Hippocampal formation (tissue), 2 donors: ENCODE measurements around the gene ABCA7.
A peak's percentile ranks its signal among the peaks of the same experiment; 100 is the strongest.
"Not testable (repeated sequence)": the region's sequence is repeated elsewhere in the genome, so short reads cannot be mapped to it uniquely, and the experiment has no call there.

Source experiments
- DNase-seq, 2 donors: peaks; one replicate each; lab custom pipeline; 2025; lab: John Stamatoyannopoulos, UW

Gene ABCA7

DNA sequence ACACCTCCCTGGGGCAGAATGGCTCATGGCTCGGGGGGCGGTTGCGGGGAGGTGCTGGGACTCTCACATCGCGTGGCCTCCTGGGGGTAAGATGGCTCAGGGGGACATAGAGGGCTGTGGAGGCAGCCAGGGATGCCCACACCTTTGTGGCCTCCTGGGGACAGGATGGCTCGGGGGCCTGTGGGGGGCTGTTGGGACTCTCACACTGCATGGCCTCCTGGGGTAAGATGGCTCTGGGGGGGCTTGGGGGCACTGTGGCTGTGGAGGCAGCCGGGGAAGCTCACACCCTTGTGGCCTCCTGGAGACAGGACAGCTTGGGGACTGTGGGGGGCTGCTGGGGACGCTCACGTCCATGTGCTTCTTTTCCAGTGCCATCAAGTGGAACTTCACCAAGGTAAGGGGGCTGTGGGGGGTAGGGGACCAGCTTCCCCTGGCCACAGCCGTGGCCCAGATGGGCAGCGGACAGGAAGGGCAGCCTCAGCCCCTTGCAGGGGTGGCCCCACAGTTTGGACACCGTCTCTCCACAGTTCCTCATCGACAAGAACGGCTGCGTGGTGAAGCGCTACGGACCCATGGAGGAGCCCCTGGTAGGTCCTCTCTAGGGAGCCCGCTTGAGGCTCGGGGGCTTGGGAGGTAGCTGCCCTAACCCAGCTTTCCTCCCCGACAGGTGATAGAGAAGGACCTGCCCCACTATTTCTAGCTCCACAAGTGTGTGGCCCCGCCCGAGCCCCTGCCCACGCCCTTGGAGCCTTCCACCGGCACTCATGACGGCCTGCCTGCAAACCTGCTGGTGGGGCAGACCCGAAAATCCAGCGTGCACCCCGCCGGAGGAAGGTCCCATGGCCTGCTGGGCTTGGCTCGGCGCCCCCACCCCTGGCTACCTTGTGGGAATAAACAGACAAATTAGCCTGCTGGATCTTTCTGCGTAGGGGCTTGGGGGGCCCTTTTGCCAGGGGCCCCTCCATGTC, 66.2 kb downstream of the ABCA7 start:
- no peak for DNase-seq

DNA sequence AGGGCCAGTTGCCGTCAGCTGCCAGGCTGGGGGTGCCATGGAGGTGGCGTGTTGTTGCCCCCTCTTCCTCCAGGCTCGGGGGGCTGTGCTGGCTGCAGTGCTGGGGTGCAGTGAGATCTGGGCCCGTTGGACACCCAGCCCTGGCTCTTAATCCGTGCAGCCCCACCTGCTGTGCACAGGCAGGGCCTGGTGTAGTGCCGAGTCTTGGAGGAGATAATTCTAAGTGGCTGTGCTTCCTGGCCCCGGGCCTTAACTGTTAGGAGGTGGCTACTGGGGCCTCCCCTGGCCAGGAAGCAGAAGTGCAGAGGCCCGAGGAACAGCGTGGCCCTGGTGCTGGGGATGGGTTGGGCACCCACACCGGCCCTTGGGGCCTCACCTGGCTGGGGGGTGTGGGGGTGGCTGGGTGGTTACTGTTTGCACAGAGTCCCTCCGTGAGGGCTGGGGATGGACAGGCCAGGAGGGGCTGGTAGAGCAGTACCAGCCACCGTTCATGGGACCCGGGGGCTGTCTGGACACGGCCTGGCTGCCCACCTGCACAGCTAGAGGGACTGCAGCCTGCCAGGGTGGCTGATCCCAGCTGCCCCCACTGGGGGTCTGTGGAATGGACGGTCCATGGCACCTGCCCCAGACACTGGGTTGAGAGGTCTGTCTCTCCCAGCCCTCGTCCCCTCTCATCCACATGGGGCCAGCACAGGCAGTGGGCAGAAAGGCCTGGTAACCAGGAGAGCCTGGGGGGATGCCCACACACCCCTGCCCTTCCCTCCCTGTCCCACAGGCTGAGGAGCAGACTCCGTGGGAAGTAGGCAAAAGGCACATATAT, 67.1 kb downstream of the ABCA7 start:
- DNase-seq: no peak

GRCh38 chr19:1107661-1108261, 67.9 kb downstream of the ABCA7 start:
- no peak for DNase-seq

GRCh38 chr19:1108291-1109031, 68.6 kb downstream of the ABCA7 start:
- no peak for DNase-seq

GRCh38 chr19:1109032-1109551, 69.2 kb downstream of the ABCA7 start:
- no peak for DNase-seq

GRCh38 chr19:1109697-1110671, 70.1 kb downstream of the ABCA7 start:
- DNase-seq: no peak

DNA sequence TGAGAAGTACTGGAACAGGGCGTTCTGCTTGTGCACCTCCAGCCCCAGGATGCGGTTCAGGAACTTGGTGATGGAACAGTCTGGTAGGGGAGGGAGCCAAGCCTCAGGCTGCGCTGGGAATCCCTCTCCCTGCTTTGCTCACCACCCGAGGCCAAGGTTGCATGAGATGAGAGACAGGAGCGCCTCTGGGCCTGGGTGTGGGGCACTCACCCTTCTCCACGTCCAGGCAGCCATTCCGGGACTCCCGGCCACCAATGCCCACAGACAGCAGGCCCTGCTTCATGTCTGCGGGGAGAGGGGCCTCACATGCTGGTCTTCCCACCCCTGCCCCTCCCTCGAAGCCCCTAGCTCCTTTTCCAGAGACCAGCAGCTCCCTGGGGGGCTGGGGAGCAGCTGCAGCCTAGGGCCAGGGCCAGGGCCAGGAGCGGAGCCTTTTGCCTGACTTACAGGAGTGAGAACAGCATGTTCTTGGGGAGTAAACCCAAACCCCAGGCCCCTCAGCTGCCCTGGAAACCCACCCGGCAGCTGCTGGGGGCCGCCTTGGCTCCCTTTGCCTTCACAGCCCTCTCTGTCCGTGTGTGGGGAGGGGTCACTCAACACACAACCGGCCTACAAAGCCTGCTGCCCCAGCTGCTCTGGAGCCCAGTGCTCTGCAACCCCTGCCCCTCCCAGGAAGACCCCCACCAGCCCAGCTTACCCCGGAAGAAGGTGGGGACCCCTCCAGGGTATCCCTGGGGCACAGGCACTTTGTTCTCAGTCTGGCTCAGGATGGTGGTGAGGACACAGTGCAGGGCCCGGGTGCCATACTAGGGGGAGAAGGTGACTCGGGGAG, 71.1 kb downstream of the ABCA7 start:
- no peak for DNase-seq

DNA sequence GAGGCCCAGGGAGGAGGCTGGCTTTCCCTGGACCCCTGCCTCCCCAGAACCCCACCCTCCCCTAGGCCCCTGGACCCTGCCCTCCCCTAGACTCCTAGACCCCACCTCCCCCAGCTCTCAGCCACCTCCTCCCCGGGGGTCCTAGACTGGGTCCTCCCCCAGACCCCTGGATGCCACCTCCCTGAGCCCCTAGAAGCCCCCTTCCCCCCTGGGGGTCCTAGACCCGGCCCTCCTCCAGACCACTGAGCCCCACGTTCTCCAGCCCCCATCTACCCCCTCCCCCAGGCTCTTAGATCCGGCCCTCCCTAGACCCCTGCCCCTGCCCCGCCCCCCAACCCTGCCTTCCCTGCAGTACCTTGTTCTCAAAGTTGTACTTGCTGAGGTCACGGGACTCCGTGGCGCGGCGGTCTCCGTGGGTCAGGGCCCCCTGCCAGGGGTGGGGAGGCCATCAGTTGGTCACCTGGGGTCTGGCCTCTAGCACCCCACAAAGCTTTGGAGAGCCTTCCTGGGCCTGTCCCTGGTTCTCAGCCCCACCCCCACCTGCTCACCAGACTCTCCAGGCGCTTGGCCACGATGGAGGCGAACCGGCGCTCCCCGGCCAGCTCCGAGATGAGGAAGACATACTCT, 71.8 kb downstream of the ABCA7 start:
- DNase-seq: no peak

DNA sequence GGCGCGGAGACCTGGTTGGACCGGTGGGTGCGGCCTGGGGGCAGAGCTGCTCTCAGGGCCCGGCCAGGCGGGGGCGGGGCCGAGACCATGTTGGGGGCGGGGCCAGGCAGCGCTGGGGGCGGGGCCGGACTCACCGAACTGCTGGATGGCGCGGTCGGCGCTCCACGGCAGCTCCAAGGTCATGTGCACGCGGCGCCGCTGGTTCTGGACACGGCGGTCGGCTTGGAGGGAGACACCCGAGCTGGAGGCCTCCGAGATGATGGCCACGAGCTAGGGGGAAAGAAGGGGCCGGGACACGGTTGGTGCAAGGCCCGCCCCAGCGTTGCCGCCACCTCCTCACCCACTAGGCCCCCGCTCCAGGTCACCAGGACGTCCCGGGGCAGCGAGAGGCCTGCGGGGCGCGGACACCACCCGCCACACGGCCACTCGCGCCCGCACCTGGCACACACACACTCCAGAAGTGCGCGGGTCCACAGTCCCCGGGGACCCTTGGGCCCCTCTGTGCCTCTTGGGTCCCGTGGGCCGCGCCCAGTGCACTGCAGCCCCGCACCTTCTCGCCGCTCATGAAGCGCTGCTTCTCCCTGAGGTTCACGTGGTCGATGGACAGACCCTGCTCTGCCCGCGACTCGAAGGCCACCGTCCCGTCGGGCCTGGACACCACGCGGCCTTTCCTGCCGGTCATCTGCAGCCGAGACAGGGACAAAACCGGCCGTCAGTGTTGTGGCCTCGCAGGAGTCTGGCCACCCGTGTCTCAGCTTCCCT, 72.5 kb downstream of the ABCA7 start:
- DNase-seq: no peak

DNA sequence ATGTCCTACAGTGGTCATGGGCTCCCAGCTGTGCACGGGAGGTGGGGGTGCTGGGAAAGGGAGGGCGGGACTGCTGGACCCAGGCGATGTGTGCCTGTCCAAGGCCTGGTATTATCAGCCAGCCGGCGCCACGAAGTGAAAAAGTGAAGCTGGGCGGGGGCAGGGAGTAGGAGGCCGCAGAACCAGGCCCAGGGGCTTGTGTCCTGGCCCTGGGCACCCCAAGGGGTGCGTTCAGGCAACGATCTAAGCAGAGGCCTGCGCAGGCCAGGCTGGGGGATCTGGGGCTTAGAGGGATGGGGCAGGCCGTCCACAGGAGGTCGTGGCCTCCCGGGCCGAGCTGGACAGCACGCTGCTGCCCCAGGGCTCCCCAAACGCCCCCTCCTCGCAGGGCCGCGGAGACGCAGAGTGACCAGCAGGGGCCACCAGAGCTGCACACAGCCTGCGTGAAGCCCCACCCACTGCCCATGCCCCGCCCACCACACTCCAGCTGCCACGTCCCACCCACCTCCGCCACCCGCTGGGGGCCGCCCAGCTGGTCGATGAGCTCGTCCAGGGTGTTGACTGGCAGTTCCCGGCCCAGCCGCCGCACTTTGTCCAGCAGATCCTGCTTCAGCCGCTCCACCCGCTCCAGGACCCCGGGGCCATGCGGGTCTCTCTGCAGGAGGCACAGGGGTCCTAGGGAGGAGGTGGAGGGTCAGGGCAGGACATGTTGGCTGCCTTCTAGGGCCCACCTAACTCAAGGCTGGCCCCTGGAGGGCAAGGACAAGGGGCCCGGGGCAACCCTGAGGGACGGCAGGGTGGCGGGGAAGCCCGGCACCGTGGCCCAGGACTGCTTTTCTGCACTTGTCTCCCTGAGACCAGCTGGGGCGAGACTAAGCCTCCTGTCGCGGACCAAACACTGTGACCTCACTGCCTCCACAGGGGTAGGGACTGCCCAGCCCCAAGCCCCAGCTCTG, 73.4 kb downstream of the ABCA7 start:
- peak; percentile 86 to 94 for DNase-seq

DNA sequence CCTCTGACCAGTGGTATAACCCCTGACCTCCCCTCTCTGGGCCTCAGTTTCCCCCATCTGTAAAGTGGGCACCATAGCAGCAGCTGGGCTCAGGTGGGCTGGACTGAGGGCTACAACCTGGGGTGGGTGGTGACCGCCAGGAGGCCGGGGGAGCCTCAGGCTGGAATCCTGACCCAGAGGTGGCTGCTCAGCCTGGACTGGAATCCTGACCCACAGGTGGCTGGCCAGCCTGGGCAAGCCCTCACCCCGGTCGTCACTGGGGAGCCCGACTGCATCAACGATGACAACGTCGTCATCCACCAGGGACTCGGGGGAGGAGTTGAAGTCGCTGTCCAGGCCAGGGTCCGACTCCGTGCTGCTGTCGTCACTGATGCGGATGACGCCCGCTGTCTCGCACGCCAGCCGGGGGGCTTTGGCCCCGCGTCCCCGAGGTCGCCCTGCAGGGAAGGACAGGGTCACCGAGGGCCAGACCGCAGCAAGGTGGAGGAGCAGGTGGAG, 74.1 kb downstream of the ABCA7 start:
- DNase-seq: no peak

- not testable (repeated sequence) for DNase-seq
Measured at GRCh38 chr19:1114728-1115127, 74.8 kb downstream of the ABCA7 start.
